HepG2 (cell line): ENCODE data around the gene TBCCD1. TPM values are rescaled to one million over a fixed set of nuclear protein-coding genes. Genes with fewer than 3 reads are reported as not detected.
A peak's percentile ranks its signal among the peaks of the same experiment; 100 is the strongest.

ENCODE experiments used
- HNRNPUL1 ChIP-seq: fragments of 200-400 bp; formaldehyde crosslinking; IDR thresholded peaks from 2 replicates; pipeline ENCODE4 v1.6.1; 2017; ENCODE audit warnings: low read depth, mild to moderate bottlenecking, low read length, moderate library complexity
- IKZF4 ChIP-seq: sonication (generic); formaldehyde crosslinking; IDR thresholded peaks from 2 replicates; pipeline ENCODE4 v1.5.1; 2020; ENCODE audit warnings: borderline replicate concordance, mild to moderate bottlenecking, low read depth, missing genetic modification reagents; ENCODE audit errors: not compliant biosample characterization
- KDM1A ChIP-seq: IDR thresholded peaks from 2 replicates; pipeline ENCODE4 v1.6.1; 2016; ENCODE audit warnings: missing compliant biosample characterization
- MNT ChIP-seq: fragments of 450-650 bp; IDR thresholded peaks from 2 replicates; pipeline ENCODE4 v1.6.1; 2016
- NCOR1 ChIP-seq: fragments of 200-600 bp; sonication (generic); IDR thresholded peaks from 2 replicates; pipeline ENCODE4 v1.7.0; 2017; ENCODE audit warnings: antibody characterized with exemption, low read length, borderline replicate concordance
- NR2F1 ChIP-seq, 2 experiments: fragments of 450-650 bp in 1 of 2; formaldehyde crosslinking in 1 of 2; IDR thresholded peaks; 2 replicates each; pipeline versions ENCODE4 v1.5.0 to v1.6.1; 2016 to 2020; ENCODE audit warnings: mild to moderate bottlenecking in 1 of 2, missing compliant biosample characterization in 1 of 2, missing genetic modification reagents in 1 of 2, moderate library complexity in 1 of 2
- PHF20 ChIP-seq: sonication (generic); formaldehyde crosslinking; IDR thresholded peaks from 2 replicates; pipeline ENCODE4 v1.5.0; 2020; ENCODE audit warnings: mild to moderate bottlenecking, missing genetic modification reagents
- PITX1 ChIP-seq: sonication (generic); formaldehyde crosslinking; IDR thresholded peaks from 2 replicates; pipeline ENCODE4 v1.5.1; 2020; ENCODE audit warnings: mild to moderate bottlenecking, missing genetic modification reagents
- RBM39 ChIP-seq: fragments of 200-400 bp; formaldehyde crosslinking; IDR thresholded peaks from one replicate; pipeline ENCODE4 v1.6.1; 2018; ENCODE audit warnings: antibody characterized with exemption, mild to moderate bottlenecking, low read depth, low read length; ENCODE audit not compliant: poor library complexity, severe bottlenecking
- RNF219 ChIP-seq: sonication (generic); formaldehyde crosslinking; IDR thresholded peaks from 2 replicates; pipeline ENCODE4 v1.5.0; 2020; ENCODE audit warnings: mild to moderate bottlenecking, missing genetic modification reagents
- SALL2 ChIP-seq: sonication (generic); formaldehyde crosslinking; IDR thresholded peaks from 2 replicates; pipeline ENCODE4 v1.8.1; 2023; ENCODE audit warnings: mild to moderate bottlenecking, missing genetic modification reagents, inconsistent platforms
- SMARCE1 ChIP-seq: fragments of 450-650 bp; IDR thresholded peaks from 2 replicates; pipeline ENCODE4 v1.6.1; 2017; ENCODE audit warnings: borderline replicate concordance
- SMC3 ChIP-seq: IDR thresholded peaks from 2 replicates; pipeline ENCODE4 v1.6.1; 2011; ENCODE audit warnings: low read length, improper control_type of control experiment
- SPEN ChIP-seq: sonication (generic); formaldehyde crosslinking; IDR thresholded peaks from 2 replicates; pipeline ENCODE4 v1.5.1; 2020; ENCODE audit warnings: low read depth, mild to moderate bottlenecking, missing genetic modification reagents
- TCF7 ChIP-seq: sonication (generic); IDR thresholded peaks from 2 replicates; pipeline ENCODE4 v1.6.1; 2016; ENCODE audit warnings: antibody characterized with exemption, low read depth
- YEATS4 ChIP-seq: sonication (generic); formaldehyde crosslinking; IDR thresholded peaks from 2 replicates; pipeline ENCODE4 v1.4.0; 2020; ENCODE audit warnings: missing genetic modification reagents, borderline replicate concordance
- ZBTB43 ChIP-seq: sonication (generic); formaldehyde crosslinking; conservative IDR thresholded peaks from 2 replicates; pipeline ENCODE4 v1.4.0; 2020; ENCODE audit warnings: missing genetic modification reagents
- ZNF263 ChIP-seq: sonication (generic); formaldehyde crosslinking; IDR thresholded peaks from 2 replicates; pipeline ENCODE4 v1.4.0; 2020; ENCODE audit warnings: missing genetic modification reagents
- ZNF329 ChIP-seq: sonication (generic); formaldehyde crosslinking; IDR thresholded peaks from 2 replicates; pipeline ENCODE4 v1.9.0; 2021; ENCODE audit warnings: low read depth, mild to moderate bottlenecking, missing genetic modification reagents
- ZNF33A ChIP-seq: sonication (generic); formaldehyde crosslinking; IDR thresholded peaks from 2 replicates; pipeline ENCODE4 v1.5.1; 2020; ENCODE audit warnings: missing genetic modification reagents, mild to moderate bottlenecking, moderate library complexity, borderline replicate concordance
- ZNF720 ChIP-seq: sonication (generic); formaldehyde crosslinking; IDR thresholded peaks from 2 replicates; pipeline ENCODE4 v1.4.0; 2020; ENCODE audit warnings: missing genetic modification reagents
- ZSCAN29 ChIP-seq: sonication (generic); formaldehyde crosslinking; conservative IDR thresholded peaks from 2 replicates; pipeline ENCODE4 v1.4.0; 2020; ENCODE audit warnings: mild to moderate bottlenecking, missing genetic modification reagents
- polyA plus RNA-seq, 8 experiments: library from polyadenylated mRNA; depleted of rRNA in 3 of 8; stranded (reverse) in 7 of 8; unstranded in 1 of 8; fragments of >200 nt; fragmentation: Illumina TruSeq in 4 of 8; extraction: Trizol in 4 of 8; gene quantifications; 2 replicates each; pipeline versions ENCODE4 v1.2.1 to v1.2.3, GENCODE V29; 2011 to 2016; ENCODE audit warnings: low read depth in 4 of 8, missing spikeins in 1 of 8, mixed read lengths in 1 of 8; ENCODE audit not compliant: insufficient read depth in 1 of 8
- total RNA-seq, 5 experiments: library from RNA; depleted of rRNA; stranded (reverse); fragments of >200 nt; fragmentation: Illumina TruSeq; extraction: Trizol; gene quantifications; 2 replicates each; pipeline ENCODE4 v1.2.3, GENCODE V29; 2016; ENCODE audit warnings: low read depth in 1 of 5
- TF ChIP-seq, protein P1 (sequence below): sonication (generic); formaldehyde crosslinking; IDR thresholded peaks from 2 replicates; pipeline ENCODE4 v1.5.0; 2020; ENCODE audit warnings: missing genetic modification reagents

Gene TBCCD1
- total and polyA plus RNA-seq, 2 of the 13 experiments (the other 11 are each of a cell fraction or from before 2014, with no cell fraction given) = 13.6 to 16.2 TPM

DNA sequence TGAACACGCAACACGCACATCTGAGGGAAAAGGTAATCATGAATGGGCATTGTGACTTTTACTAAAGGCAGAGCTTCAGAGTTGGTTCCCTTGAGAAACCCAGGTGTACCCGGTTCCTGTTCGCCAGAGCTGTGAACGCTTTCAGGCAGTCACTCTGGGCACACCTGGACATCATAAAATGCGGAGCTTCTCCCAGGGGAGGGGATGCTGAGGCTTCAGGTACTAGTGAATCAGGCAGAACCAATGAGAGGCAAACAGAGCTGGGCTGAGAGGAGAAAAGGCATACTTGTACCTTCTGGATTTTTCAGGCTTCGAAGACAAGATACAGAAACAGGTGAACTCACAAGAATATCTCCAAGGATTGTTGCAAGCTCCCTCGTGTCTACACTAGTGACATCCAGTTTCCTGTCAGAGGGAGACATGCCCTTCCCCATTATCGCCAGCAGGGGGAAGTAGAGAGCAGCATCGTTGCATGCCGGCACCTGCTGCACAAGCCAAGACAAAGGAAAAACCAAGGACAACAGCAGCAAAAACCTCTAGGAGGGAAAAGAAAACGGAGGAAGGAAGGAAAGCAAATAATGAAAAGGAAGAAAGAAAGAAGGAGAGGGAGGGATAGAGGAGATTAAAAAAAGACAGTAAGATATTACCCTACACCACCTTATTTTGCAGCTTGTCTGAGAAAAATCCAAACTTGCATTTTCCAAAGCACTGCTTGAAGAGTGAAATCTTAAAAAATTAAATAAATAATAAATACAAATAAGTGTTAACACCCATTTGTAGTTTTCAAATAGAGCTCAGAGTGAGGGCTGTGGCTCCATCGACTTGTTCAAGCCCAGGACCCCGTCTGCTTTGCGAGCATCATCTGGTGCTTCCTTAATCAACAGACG lies 47.7 kb upstream of the TBCCD1 start (continued):
- TF ChIP-seq NCOR1 = no peak
- no peak for TF ChIP-seq RBM39
- TF ChIP-seq NR2F1 (CRISPR knock-in tag; IDR thresholded peaks at IDR 0.05) = no peak; a peak in 1 of 4 replicates
- TF ChIP-seq SALL2 (CRISPR knock-in tag) = no peak
- no peak for TF ChIP-seq ZNF33A (CRISPR knock-in tag)
- no peak for TF ChIP-seq KDM1A (CRISPR knock-in tag)
- TF ChIP-seq SMC3 = peak; percentile 96
- no peak for TF ChIP-seq HNRNPUL1
- no peak for TF ChIP-seq PHF20
- TF ChIP-seq ZSCAN29 (CRISPR knock-in tag) = peak; percentile 75; the same call in 1 of the 2 replicates
- no peak for TF ChIP-seq ZBTB43 (CRISPR knock-in tag)
- TF ChIP-seq PITX1 (CRISPR knock-in tag) = no peak
- TF ChIP-seq RNF219 = no peak
- TF ChIP-seq SMARCE1 = no peak
- TF ChIP-seq MNT = peak; percentile 52
- TF ChIP-seq IKZF4 = no peak
- no peak for TF ChIP-seq SPEN
- TF ChIP-seq TCF7 = no peak
- TF ChIP-seq, protein P1, sequence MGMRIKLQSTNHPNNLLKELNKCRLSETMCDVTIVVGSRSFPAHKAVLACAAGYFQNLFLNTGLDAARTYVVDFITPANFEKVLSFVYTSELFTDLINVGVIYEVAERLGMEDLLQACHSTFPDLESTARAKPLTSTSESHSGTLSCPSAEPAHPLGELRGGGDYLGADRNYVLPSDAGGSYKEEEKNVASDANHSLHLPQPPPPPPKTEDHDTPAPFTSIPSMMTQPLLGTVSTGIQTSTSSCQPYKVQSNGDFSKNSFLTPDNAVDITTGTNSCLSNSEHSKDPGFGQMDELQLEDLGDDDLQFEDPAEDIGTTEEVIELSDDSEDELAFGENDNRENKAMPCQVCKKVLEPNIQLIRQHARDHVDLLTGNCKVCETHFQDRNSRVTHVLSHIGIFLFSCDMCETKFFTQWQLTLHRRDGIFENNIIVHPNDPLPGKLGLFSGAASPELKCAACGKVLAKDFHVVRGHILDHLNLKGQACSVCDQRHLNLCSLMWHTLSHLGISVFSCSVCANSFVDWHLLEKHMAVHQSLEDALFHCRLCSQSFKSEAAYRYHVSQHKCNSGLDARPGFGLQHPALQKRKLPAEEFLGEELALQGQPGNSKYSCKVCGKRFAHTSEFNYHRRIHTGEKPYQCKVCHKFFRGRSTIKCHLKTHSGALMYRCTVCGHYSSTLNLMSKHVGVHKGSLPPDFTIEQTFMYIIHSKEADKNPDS (CRISPR knock-in tag) = no peak
- TF ChIP-seq ZNF263 (CRISPR knock-in tag) = no peak; the same call in 1 of the 2 replicates
- no peak for TF ChIP-seq ZNF329 (CRISPR knock-in tag)
- TF ChIP-seq YEATS4 (CRISPR knock-in tag) = no peak
- TF ChIP-seq ZNF720 (CRISPR knock-in tag) = no peak
